HG03460 (cell line): ENCODE results near the gene SGTB.
"Not testable (repeated sequence)": the region's sequence is repeated elsewhere in the genome, so short reads cannot be mapped to it uniquely, and the experiment has no call there.

Experiments used
- ATAC-seq: cut with Tn5 transposase; IDR thresholded peaks from one replicate; pipeline ENCODE4 v1.9.1; 2021; ENCODE audit not compliant: unreplicated experiment

SGTB gene

DNA sequence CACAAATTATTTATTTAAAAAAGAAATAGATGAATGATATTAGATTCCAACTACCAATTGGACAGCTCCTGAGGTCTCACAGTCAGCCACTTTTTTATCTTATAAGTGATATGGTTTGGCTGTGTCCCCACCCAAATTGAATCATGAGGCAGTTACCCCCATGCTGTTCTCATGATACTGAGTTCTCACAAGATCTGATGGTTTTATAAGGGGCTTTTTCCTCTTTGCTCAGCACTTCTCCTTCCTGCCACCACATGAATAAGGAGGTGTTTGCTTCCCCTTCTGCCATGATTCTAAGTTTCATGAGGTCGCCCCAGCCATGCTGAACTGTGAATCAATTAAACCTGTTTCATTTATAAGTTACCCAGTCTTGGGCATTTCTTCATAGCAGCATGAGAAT, 13.0 kb upstream of the SGTB start:
- no peak for ATAC-seq

GRCh38 chr5:65734196-65734775, 12.4 kb upstream of the SGTB start:
- ATAC-seq: not testable (repeated sequence)

DNA sequence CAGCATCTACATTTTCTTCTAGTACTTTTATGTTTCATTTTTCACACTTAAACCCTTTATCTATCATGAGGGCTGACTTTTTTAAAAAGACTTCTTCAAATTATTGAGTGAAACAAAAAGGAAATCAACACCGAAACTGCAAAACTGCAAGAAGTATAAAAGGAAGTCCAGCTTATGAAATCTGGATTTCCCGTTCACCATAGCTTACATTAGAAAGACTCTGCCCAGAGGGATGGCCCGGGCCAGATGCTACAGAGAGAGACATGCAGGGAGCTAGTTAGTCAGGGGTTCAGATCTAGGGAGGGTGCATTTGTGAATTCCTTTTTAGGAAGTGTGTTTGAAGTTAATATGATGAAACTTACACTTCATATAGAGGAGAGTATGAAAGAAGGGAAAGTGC, 10.1 kb upstream of the SGTB start:
- not testable (repeated sequence) for ATAC-seq

DNA sequence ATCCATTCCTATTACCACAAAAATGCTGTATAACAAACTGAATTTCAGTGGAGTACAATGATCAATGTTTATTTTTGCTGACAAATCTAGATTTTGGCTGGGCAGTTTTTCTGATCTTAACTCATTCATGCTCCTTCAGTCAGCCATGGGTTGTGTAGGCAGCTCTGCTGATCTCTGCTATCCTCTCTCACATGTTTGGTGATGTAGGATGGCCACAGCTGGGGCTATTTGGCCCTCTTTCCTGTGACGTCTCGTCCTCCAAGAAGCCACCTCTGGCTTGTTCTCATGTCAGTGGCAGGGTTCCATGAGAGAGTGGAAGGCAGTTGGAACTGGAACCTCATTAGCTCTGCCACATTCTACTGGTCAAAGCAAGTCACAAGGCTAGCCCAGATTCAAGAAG, 9.0 kb upstream of the SGTB start:
- no peak for ATAC-seq

DNA sequence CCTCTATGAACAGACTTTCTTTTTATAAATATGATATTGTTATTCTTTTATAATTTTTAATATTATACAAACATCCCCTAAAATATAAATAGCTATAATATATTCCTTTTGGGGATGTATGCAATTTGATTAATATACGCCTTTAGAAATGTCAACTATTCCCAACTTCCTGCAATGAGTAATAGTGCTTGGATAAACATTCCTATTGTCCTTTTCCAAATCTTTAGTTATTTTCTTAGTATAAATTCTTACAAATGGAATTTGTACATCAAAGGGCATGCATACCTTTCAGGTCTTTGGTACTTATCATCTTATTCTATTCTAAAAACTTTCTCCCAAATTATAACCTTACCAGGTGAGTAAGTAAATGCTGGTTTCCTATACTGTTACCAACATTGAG, 6.3 kb upstream of the SGTB start:
- no peak for ATAC-seq

- ATAC-seq: no peak
These were observed 5.7 kb upstream of the SGTB start for GRCh38 chr5:65727491-65728156.

DNA sequence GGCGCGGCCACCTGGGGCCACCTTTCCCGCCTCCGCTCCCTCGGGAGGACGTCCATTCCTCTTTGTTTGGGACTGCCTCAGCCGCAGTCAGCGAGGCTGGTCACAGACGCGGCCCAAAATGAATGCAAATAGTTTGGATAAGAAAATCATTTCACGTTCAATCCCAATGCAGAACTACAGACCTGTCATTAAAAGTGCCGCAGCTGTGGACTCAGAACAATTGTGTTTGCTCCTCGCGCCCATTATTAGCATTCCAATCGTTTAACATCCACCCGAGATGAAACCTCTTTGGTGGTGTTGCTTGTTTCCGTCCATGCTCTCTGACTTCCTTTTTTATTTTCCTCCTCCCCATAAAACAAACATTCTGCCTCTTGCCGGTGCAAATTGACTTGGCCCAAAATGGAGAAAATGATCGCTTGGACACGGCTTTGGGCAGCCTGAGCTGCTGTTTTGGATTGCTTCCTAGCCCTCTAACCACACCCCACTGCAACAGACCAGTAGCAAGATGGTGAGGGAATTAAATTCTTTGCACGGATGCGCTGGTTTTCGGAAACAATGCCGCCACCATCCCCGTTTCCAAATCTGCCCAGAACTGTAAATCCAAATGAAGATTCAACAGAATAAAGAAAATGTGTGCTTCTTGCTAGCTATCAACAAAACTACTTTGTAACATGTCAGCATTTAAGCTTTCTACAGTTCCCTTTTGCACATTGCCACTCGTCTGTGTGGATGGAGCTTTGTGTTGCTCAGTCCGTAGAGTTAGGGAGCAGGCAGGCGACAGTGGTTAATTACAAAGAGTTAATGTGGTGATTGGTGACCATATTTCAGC, 880 bp upstream of the SGTB start:
- no peak for ATAC-seq

- peak; percentile 20 for ATAC-seq
These were observed 724 bp downstream of the SGTB start for GRCh38 chr5:65721050-65721719.

DNA sequence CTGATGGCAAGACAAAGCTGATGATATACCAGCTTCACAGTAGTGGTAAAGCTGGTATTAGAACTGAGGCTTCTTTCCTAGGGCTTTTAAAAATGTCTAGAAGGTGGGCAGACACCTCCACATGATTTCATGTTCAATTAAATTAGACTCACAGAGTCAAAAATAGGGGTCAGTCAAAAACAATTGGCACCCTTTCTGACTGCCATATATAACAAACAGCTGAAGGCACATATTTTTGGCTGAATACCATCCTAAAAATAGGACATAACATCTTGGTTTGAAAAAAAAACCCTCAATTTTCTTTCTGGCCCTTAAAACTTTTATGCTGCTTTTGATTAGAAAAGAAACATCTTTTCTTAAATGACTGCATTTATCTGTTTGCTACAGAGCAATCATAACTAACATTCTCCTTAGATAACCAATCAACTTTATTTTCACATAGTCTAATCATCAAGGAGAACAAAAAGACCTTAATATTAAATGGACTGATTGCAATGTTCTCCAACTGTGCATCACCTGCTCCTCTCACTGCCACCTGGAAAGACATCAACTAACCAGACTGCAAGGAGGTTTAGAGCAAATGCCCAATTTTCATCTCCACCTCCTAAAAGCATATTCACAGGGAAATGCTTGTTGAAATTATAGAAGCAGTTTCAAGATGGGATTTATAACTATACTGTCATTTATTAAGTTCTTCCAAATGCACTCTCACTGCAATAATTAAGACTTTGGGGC, 3.2 kb downstream of the SGTB start:
- ATAC-seq: no peak

GRCh38 chr5:65708145-65708544, 13.8 kb downstream of the SGTB start:
- ATAC-seq: no peak

- ATAC-seq: no peak
These were observed 14.2 kb downstream of the SGTB start for GRCh38 chr5:65707663-65708062.

- no peak for ATAC-seq
These were observed 17.2 kb downstream of the SGTB start for GRCh38 chr5:65704621-65705239.

DNA sequence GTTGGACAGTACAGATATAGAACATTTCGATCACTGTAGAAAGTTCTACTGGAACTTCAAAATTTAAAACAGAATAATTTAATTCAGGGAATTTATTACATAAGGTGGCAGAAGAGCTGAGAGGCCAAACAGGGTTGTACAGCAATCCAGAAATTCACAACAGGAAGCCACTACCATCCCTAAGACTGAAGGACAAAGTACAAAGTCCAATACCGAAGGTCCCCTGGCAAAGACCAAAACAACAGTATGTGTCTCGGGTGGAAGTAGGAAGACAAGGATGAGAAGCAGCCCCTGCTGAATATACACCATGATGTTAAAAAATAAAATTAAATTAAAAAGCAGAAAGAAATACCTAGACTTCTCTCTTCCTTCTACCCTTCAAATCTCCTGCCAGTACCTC, 19.9 kb downstream of the SGTB start:
- ATAC-seq: no peak

DNA sequence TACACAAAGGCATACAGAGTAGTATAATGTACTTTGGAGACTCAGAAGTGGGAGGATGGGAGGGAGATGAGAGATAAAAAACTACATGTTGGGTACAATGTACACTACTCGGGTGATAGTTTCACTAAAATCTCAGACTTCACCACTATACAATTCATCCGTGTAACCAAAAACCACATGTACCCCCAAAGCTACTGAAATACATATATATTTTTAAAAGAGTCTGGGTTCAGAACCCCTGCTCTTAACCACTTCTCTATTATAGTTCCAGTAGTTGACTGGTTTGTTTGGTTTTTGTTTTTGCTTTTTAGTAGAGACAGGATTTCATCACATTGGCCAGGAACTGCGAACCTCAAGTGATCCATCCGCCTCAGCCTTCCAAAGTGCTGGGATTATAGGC, 22.6 kb downstream of the SGTB start:
- ATAC-seq: peak; percentile 48

GRCh38 chr5:65696892-65697291, 25.0 kb downstream of the SGTB start:
- no peak for ATAC-seq

GRCh38 chr5:65695896-65696295, 26.0 kb downstream of the SGTB start:
- ATAC-seq: no peak

DNA sequence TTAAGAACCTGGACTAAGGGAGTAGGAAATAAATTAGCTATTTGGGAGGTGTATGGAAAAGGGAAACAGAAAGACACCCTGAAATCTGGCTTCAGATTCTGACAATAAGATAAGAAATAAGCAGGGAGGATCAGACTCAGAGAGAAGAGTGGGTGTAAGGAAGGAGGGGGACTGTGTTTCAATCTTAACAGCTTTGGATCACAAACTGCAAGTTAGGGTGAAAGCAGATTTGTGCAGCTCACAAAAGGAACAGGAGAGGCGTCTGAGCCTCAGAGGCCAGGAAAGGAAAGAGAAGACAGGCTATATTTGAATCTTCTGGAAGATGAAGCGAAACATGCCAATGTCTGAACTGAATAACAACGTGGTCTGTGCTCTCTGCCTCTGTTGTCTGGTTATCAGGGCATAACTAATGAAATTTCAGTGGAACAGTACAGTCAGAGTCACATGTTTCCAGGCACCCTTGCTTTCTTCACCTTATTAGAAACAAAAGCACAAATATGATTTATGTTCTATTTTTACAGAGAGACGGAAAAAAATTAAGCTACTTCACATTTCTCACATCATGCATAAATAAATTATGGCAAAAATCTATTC, 26.6 kb downstream of the SGTB start:
- no peak for ATAC-seq

GRCh38 chr5:65693121-65693520, 28.8 kb downstream of the SGTB start:
- no peak for ATAC-seq

DNA sequence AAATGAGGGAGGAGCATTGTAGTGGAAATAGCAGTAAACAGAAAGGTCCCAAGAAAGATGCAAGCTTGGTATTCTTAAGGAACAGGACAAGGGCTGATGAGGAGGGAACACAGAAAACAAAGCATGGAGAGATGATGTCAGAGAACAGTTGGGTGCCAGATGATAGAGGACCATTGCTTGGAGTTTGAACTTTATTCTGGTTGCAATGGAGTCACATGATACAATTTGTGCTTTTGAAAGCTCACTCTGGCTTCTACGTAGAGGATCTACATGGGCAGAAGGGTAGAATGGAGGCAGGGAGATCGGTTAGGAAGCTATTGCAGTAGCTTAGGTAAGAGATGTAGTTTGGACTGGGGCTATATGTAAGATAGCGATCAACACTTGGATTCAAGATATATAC, 39.8 kb downstream of the SGTB start:
- ATAC-seq: no peak

DNA sequence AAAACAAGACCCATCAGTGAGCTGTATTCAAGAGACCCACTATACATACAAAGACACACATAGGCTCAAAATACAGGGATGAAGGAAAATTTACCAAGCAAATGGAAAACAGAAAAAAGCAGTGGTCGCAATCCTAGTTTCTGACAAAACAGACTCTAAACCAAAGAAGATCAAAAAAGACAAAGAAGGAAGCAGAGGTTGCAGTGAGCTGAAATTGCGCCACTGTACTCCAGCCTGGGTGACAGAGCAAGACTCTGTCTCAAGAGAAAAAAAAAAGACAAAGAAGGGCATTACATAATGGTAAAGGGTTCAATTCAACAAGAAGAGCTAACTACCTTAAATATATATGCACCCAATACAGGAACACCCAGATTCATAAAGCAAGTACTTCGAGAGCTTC, 45.9 kb downstream of the SGTB start:
- not testable (repeated sequence) for ATAC-seq
